Dendritic cell treated with granulocyte-macrophage colony-stimulating factor and Interleukin-4, amounts not matched to agents 40 ng/mL and 50 ng/mL, for 4 days (primary cell): ENCODE measurements around the gene GRM7.

Experiments
- H3K27ac Mint-ChIP-seq: one replicate; pipeline ENCODE4 v1.8.0; 2022; ENCODE audit warnings: mild to moderate bottlenecking, mixed read lengths
- H3K27me3 Mint-ChIP-seq: one replicate; pipeline ENCODE4 v1.8.0; 2022; ENCODE audit warnings: mild to moderate bottlenecking, mixed read lengths
- H3K36me3 Mint-ChIP-seq: one replicate; pipeline ENCODE4 v1.8.0; 2022; ENCODE audit warnings: low read depth, mixed read lengths
- H3K4me1 Mint-ChIP-seq: one replicate; pipeline ENCODE4 v1.8.0; 2022; ENCODE audit warnings: low read depth, mixed read lengths
- H3K4me3 Mint-ChIP-seq: one replicate; pipeline ENCODE4 v1.8.0; 2022; ENCODE audit warnings: mild to moderate bottlenecking, moderate library complexity, mixed read lengths
- H3K9me3 Mint-ChIP-seq: one replicate; pipeline ENCODE4 v1.8.0; 2022; ENCODE audit warnings: mixed read lengths
- intact Hi-C: fragments of 100-400 bp; cut with micrococcal nuclease; formaldehyde crosslinking; loops from one replicate; pipeline ENCODE4 v1.15.0; 2022

GRM7 gene

GRCh38 chr3:7709376-7710082 is 848.6 kb downstream of the GRM7 start:
- Mint-ChIP-seq H3K27me3 (no peaks in the 10 kb centered on the region), H3K27ac (peak overlapping the region; percentile 85), H3K9me3 (peaks cover 31% of the 10 kb centered on the region), H3K36me3 (peaks cover 30% of the 10 kb centered on the region), H3K4me3 (no peak overlapping the region), H3K4me1 (peaks cover 59% of the 10 kb centered on the region)
- intact Hi-C loops: loop anchor here (5.0 kb wide), 1 partner anchor 43 kb away; no protein-coding TSS in a partner anchor

DNA sequence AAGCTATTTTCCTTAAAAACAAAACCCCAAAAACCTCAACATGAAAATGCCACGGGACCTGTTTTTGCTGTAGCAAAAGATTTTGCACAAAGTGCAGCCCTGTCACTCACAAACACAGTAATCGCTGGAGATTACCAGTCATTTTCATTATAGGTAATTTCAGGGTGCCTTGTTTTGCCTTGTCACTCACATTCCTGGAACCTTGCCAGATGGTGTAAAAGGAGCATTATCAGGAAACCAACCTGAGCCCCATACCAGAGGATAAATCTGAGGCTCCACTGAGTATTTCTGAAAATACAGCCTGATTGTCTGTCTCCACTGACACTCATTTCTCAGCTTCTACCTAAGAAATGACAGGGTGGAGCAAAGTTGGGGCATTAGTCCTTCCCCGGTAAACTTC is 849.4 kb downstream of the GRM7 start:
- intact Hi-C loops: no loop called here
- Mint-ChIP-seq H3K27ac (peak overlapping the region; percentile 85), H3K4me1 (peaks cover 58% of the 10 kb centered on the region), H3K9me3 (peaks cover 27% of the 10 kb centered on the region), H3K36me3 (peaks cover 28% of the 10 kb centered on the region), H3K27me3 (no peaks in the 10 kb centered on the region), H3K4me3 (no peak overlapping the region)

- Mint-ChIP-seq H3K4me1 (peaks cover 29% of the 10 kb centered on the region), H3K27ac (no peak overlapping the region), H3K9me3 (peaks cover 10% of the 10 kb centered on the region), H3K36me3 (peaks cover 6% of the 10 kb centered on the region), H3K27me3 (no peaks in the 10 kb centered on the region), H3K4me3 (no peak overlapping the region)
- intact Hi-C loops: no loop called here
Observed at GRCh38 chr3:7713724-7714123, 852.8 kb downstream of the GRM7 start.

DNA sequence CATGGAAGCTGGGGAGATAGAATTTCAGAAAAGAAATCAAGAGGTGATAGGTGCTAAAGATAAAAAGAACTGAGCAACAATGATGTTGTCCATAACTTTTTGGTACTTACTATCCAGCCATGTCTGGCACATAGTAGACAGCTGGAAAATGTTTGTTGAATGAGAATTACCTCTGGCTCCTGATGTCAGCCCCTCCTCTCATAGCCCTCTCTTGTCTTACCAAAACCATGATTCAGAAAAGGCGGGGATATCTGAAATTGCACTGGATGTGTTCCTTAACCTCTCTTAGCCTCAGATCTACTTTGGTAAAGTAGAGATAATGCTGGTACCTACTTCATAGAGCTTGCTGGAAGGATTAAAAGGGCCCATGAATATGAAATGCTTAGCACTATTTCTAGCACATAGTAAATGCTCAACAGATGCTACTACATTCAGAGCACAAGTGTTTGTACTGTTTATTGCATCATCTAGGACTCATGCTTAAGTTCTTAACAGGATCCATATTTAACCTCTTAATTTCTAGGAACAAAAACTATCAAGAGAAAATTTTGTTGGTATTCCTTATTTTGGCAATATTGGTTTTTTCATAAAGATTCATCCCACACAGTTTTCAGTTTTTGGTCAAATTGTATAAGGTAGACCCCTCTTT is 859.9 kb downstream of the GRM7 start:
- intact Hi-C loops: no loop called here
- Mint-ChIP-seq H3K36me3 (no peaks in the 10 kb centered on the region), H3K4me3 (no peak overlapping the region), H3K9me3 (no peaks in the 10 kb centered on the region), H3K4me1 (no peaks in the 10 kb centered on the region), H3K27me3 (no peaks in the 10 kb centered on the region), H3K27ac (no peak overlapping the region)

- Mint-ChIP-seq H3K27me3 (no peaks in the 10 kb centered on the region), H3K9me3 (no peaks in the 10 kb centered on the region), H3K4me1 (no peaks in the 10 kb centered on the region), H3K27ac (no peak overlapping the region), H3K36me3 (no peaks in the 10 kb centered on the region), H3K4me3 (no peak overlapping the region)
- intact Hi-C loops: no loop called here
Observed at GRCh38 chr3:7721869-7722268, 861.0 kb downstream of the GRM7 start.

DNA sequence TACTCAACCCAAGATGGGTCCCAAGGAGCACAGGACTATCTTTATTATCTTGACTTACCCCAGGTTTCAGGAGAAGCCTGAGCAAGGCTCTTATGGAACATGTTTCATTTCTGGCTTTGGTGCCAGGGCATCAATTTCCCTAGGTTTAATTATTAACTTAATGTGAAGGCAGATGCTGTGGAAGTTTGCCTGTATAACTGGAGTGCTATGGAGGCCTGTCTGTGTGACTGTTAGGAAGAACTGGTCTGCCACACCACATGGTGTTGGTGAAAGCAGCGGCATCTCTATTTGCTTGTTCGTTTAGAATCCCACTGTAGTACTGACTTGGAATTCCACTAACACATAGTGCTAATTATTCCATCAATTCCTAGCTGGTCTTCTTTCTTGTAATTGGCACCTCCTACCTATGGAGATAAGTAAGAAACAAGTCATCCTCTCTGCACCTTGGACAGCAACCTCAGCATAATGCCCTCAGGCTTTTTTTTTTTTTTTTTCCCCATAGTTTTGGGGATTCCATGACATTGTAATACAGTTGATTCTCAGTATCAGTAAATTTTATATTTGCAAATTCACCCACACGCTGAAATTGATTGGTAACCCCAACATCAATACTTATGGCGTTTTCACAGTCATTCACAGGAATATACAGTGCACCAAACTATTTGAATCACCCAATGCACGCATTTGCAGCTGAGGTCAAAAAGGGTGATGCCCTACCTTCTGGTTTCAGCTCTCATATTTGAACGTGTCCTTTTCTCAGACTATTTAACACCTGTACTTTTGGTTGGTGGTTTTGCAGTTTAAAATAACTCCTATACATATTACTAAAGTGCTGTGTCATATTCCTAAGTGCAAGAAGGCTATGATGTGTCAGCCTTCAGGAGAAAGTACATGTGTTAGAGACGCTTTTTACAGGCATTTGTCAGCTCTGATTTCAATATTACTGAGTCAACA is 867.9 kb downstream of the GRM7 start:
- intact Hi-C loops: no loop called here
- Mint-ChIP-seq H3K9me3 (peaks cover 10% of the 10 kb centered on the region), H3K4me1 (peaks cover 10% of the 10 kb centered on the region), H3K27me3 (no peaks in the 10 kb centered on the region), H3K27ac (no peak overlapping the region), H3K36me3 (no peaks in the 10 kb centered on the region), H3K4me3 (no peak overlapping the region)

DNA sequence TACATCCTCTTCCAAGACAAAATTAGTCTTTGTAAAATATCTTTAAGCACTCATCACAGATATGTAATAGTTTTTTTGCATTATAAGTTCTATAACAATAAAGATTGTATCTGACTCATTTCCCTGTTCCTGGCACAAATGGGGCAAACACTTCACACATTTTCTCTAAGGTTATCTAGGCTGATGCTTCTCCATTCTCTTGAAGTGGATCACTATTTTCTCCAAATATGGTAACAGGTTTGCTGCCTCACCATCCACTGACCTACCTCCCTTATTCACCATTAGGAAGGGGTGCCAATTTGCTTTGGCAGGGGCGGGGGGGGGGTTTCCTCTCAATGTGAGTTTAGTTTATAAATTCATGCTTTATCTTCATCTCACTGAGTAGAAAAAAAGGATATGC is 873.0 kb downstream of the GRM7 start:
- H3K4me3 Mint-ChIP-seq: no peak overlapping the region
- peaks cover 24% of the 10 kb centered on the region for H3K4me1 Mint-ChIP-seq
- H3K9me3 Mint-ChIP-seq: peaks cover 10% of the 10 kb centered on the region
- no peaks in the 10 kb centered on the region for H3K27me3 Mint-ChIP-seq
- intact Hi-C loops: no loop called here
- H3K36me3 Mint-ChIP-seq: no peaks in the 10 kb centered on the region
- no peak overlapping the region for H3K27ac Mint-ChIP-seq

- intact Hi-C loops: no loop called here
- Mint-ChIP-seq H3K4me1 (peaks cover 24% of the 10 kb centered on the region), H3K27ac (peak overlapping the region; percentile 12), H3K4me3 (no peak overlapping the region), H3K36me3 (no peaks in the 10 kb centered on the region), H3K27me3 (no peaks in the 10 kb centered on the region), H3K9me3 (peaks cover 10% of the 10 kb centered on the region)
Observed at GRCh38 chr3:7734456-7734855, 873.5 kb downstream of the GRM7 start.

DNA sequence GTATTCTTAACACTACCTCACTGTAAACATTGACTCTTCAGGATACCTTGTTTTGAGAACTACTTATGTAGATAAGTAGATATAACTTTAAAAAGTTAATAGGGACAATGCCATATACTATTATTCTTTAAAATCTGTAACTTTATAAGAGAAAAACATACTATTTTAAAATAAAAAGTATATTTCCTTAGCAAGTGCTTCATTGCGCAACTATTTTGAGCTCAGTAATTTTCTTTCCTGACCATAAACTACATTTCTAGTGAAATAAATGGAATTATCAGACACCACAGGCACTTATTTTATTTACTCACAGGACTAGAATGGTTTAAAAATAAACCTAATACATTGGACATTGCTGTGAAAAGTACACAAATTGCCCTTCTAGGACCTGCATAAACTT is 876.3 kb downstream of the GRM7 start:
- Mint-ChIP-seq H3K4me3 (no peak overlapping the region), H3K36me3 (no peaks in the 10 kb centered on the region), H3K4me1 (peaks cover 20% of the 10 kb centered on the region), H3K27me3 (no peaks in the 10 kb centered on the region), H3K9me3 (peaks cover under 1% of the 10 kb centered on the region), H3K27ac (no peak overlapping the region)
- intact Hi-C loops: no loop called here

GRCh38 chr3:7739754-7740153 is 878.8 kb downstream of the GRM7 start:
- Mint-ChIP-seq H3K4me3 (no peak overlapping the region), H3K27me3 (no peaks in the 10 kb centered on the region), H3K36me3 (no peaks in the 10 kb centered on the region), H3K4me1 (peaks cover 21% of the 10 kb centered on the region), H3K27ac (no peak overlapping the region), H3K9me3 (no peaks in the 10 kb centered on the region)
- intact Hi-C loops: no loop called here

DNA sequence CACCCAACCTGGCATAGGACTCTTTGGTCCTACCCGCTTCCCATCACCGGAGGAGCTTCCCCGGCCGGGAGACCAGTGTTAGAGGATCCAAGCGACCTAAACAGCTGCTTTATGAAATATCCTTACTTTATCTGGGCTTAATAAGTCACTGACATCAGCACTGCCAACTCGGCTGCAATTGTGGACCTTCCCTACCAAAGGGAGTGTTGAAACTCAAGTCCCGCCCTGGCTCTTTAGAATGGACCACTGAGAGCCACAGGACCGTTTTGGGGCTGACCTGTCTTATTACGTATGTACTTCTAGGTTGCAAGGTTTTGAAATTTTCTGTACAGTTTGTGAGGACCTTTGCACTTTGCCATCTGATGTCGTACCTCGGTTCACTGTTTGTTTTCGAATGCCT is 879.5 kb downstream of the GRM7 start:
- Mint-ChIP-seq H3K4me1 (peaks cover 15% of the 10 kb centered on the region), H3K27ac (no peak overlapping the region), H3K27me3 (no peaks in the 10 kb centered on the region), H3K36me3 (no peaks in the 10 kb centered on the region), H3K4me3 (no peak overlapping the region), H3K9me3 (no peaks in the 10 kb centered on the region)
- intact Hi-C loops: no loop called here

DNA sequence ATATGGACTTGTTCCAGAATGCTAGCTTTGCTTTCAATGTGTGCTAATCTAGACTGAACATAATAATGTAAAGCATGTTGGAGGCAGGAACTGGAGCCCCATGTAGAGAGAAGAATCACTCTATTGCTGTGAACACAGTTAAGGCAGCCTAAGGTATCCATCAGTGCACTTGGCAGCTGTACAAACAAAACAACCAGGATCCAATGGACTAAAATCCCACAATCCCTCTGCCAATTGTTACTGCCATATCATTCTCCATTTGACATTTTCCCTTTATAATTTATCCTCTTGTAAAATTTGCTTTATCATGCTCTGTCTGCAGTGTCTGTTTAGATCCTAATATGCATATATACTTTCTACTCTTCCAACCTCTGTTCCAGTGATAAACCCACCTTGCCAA is 883.9 kb downstream of the GRM7 start:
- H3K27me3 Mint-ChIP-seq: peaks cover 2% of the 10 kb centered on the region
- intact Hi-C loops: no loop called here
- H3K36me3 Mint-ChIP-seq: no peaks in the 10 kb centered on the region

DNA sequence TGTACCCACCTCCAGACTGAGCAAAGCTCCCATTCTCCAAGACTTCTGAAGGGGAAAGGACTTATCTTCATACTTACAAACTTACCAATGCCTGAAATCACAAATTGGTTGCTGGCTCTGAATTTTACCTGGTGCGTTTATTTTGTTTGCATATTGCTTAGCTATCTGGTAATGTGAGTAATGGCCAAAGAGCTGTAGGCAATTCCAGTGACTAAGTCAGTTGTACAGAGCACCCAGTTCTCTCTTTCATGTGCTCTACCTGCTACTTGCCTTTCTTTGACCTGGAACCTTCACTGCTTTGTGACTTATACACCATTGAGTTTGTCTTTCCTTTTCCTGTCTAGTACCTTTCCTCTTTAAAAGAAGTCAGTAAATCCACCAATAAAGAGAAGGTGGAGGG is 884.8 kb downstream of the GRM7 start:
- intact Hi-C loops: no loop called here
- no peak overlapping the region for H3K4me3 Mint-ChIP-seq
- no peaks in the 10 kb centered on the region for H3K9me3 Mint-ChIP-seq
- H3K27ac Mint-ChIP-seq: peak overlapping the region; percentile 46
- H3K36me3 Mint-ChIP-seq: no peaks in the 10 kb centered on the region
- H3K4me1 Mint-ChIP-seq: peaks cover 20% of the 10 kb centered on the region
- peaks cover 2% of the 10 kb centered on the region for H3K27me3 Mint-ChIP-seq

More for the DNA sequence above, 883.9 kb downstream of the GRM7 start:
- Mint-ChIP-seq H3K27ac (no peak overlapping the region), H3K4me3 (no peak overlapping the region), H3K4me1 (peaks cover 20% of the 10 kb centered on the region), H3K9me3 (no peaks in the 10 kb centered on the region)
